Measurements from ENCODE around the gene TCF25.

GRCh38 chr16:89913408-89914387 is 40.3 kb downstream of the TCF25 start:
- TF ChIP-seq POLR2AphosphoS5 (IDR thresholded peaks at IDR 0.05; ENCODE audit: borderline replicate concordance, low read depth, low read length), result no peak
- no peak for TF ChIP-seq EZH2 (IDR thresholded peaks at IDR 0.05)
- TF ChIP-seq FOXP2 (optimal IDR thresholded peaks at IDR 0.05; ENCODE audit: control extremely low read depth, extremely low read length, insufficient read depth), result no peak

Measured in SK-N-MC (cell line).